COLO829 (cell line): Measurements from ENCODE around the gene GFER.

Experiments
- DNase-seq: peaks from one replicate; pipeline ENCODE4 v3.0.0; 2012; ENCODE audit warnings: low spot score

GFER gene

GRCh38 chr16:1974157-1975070, 9.6 kb upstream of the GFER start:
- no peak for DNase-seq

GRCh38 chr16:1975432-1976215, 8.4 kb upstream of the GFER start:
- no peak for DNase-seq

GRCh38 chr16:1976216-1976520, 7.8 kb upstream of the GFER start:
- DNase-seq, result no peak

- DNase-seq, result no peak
These were observed 6.8 kb upstream of the GFER start for GRCh38 chr16:1976951-1977874.

GRCh38 chr16:1977875-1978268, 6.1 kb upstream of the GFER start:
- no peak for DNase-seq

GRCh38 chr16:1978476-1979120, 5.4 kb upstream of the GFER start:
- no peak for DNase-seq

- DNase-seq, result no peak
These were observed 4.5 kb upstream of the GFER start for GRCh38 chr16:1979271-1980029.

GRCh38 chr16:1980030-1980769, 3.8 kb upstream of the GFER start:
- no peak for DNase-seq

GRCh38 chr16:1980770-1981087, 3.3 kb upstream of the GFER start:
- no peak for DNase-seq

GRCh38 chr16:1981398-1981836, 2.6 kb upstream of the GFER start, which contains the start of gene NOXO1:
NOXO1 (minus strand) TSS chr16:1981469; CDS start chr16:1981179, 290 bp downstream.
- DNase-seq, result no peak

- DNase-seq, result peak; percentile 69
These were observed 2.0 kb upstream of the GFER start for GRCh38 chr16:1982013-1982433.

- DNase-seq, result no peak
These were observed 926 bp upstream of the GFER start for GRCh38 chr16:1982991-1983543.

GRCh38 chr16:1984347-1985225, 593 bp downstream of the GFER start:
- DNase-seq, result no peak

GRCh38 chr16:1985466-1986150, 1.6 kb downstream of the GFER start:
- no peak for DNase-seq

GRCh38 chr16:1987198-1987597, 3.2 kb downstream of the GFER start:
- no peak for DNase-seq

- no peak for DNase-seq
These were observed 5.5 kb downstream of the GFER start, which contains the start of gene SYNGR3 for GRCh38 chr16:1989209-1990100. SYNGR3 (plus strand) TSS chr16:1989970; CDS start chr16:1990103, 133 bp downstream.

GRCh38 chr16:1990101-1990350, 6.0 kb downstream of the GFER start:
- DNase-seq, result no peak
